ENCODE results near the gene ARHGDIA.

The ARHGDIA gene

GRCh38 chr17:81822996-81823819 is 47.9 kb downstream of the ARHGDIA start:
- no peak for DNase-seq

GRCh38 chr17:81822312-81822637 is 48.9 kb downstream of the ARHGDIA start:
- no peak for DNase-seq

GRCh38 chr17:81821603-81822311 is 49.4 kb downstream of the ARHGDIA start:
- DNase-seq = no peak

- no peak for DNase-seq
Observed at GRCh38 chr17:81821147-81821546, 50.0 kb downstream of the ARHGDIA start.

- DNase-seq = no peak
Observed at GRCh38 chr17:81819708-81820107, 51.4 kb downstream of the ARHGDIA start.

GRCh38 chr17:81817758-81818147 is 53.4 kb downstream of the ARHGDIA start:
- no peak for DNase-seq

Measured in activated CD8-positive, alpha-beta memory T cell treated with anti-CD3 and anti-CD28 coated beads for 24 hours (primary cell).